GM18909 (cell line): ENCODE data around the gene PER3.

Source experiments
- ATAC-seq: cut with Tn5 transposase; IDR thresholded peaks from one replicate; pipeline ENCODE4 v1.9.1; 2021; ENCODE audit warnings: mild to moderate bottlenecking; ENCODE audit not compliant: unreplicated experiment, poor library complexity

Gene PER3

GRCh38 chr1:7865978-7866377, 81.9 kb downstream of the PER3 start:
- ATAC-seq: no peak

- ATAC-seq: no peak
Measured at GRCh38 chr1:7868070-7868780, 84.1 kb downstream of the PER3 start.

- ATAC-seq: no peak
Measured at GRCh38 chr1:7869136-7869920, 85.2 kb downstream of the PER3 start.

GRCh38 chr1:7871136-7871535, 87.0 kb downstream of the PER3 start:
- ATAC-seq: no peak

- ATAC-seq: no peak
Measured at GRCh38 chr1:7873801-7874795, 90.0 kb downstream of the PER3 start.

- ATAC-seq: no peak
Measured at GRCh38 chr1:7878027-7878426, 93.9 kb downstream of the PER3 start.

GRCh38 chr1:7879228-7879627, 95.1 kb downstream of the PER3 start:
- no peak for ATAC-seq

- no peak for ATAC-seq
Measured at GRCh38 chr1:7884757-7885156, 100.7 kb downstream of the PER3 start.

GRCh38 chr1:7885513-7886404, 101.7 kb downstream of the PER3 start:
- ATAC-seq: no peak

GRCh38 chr1:7886405-7886745, 102.3 kb downstream of the PER3 start:
- no peak for ATAC-seq

GRCh38 chr1:7888248-7889081, 104.4 kb downstream of the PER3 start:
- ATAC-seq: no peak

- ATAC-seq: no peak
Measured at GRCh38 chr1:7890853-7891252, 106.8 kb downstream of the PER3 start.

- ATAC-seq: no peak
Measured at GRCh38 chr1:7891804-7892203, 107.7 kb downstream of the PER3 start.

GRCh38 chr1:7893529-7894180, 109.6 kb downstream of the PER3 start:
- no peak for ATAC-seq
